HK-2 (cell line): ENCODE measurements around the gene SYCE1.
A peak's percentile ranks its signal among the peaks of the same experiment; 100 is the strongest.
"Not testable (repeated sequence)": the region's sequence is repeated elsewhere in the genome, so short reads cannot be mapped to it uniquely, and the experiment has no call there.

Experiments used
- DNase-seq: peaks from one replicate; pipeline ENCODE4 v3.0.0-alpha.2; 2018; ENCODE audit not compliant: unreplicated experiment

Gene SYCE1

DNA sequence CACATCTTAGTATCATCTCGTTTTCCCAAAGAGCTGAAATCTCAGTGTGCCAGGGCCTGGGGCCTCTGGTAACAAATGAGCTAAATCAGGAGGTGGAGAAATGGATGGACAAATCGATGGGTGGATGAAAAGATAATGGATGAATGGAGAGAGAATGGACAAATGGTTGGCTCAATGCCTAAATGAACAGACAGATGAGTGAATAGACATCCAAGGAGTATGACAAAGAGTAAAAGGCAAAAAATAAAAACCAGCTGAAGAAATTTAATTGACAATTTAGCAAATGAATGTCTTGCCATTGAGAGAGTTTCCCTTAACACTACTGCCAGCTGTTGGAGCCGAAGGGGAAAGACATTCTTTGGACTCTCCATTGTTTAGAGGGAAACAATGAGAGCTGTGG lies 8.0 kb downstream of the SYCE1 start:
- no peak for DNase-seq

GRCh38 chr10:133555521-133555920 lies 9.9 kb downstream of the SYCE1 start:
- no peak for DNase-seq

DNA sequence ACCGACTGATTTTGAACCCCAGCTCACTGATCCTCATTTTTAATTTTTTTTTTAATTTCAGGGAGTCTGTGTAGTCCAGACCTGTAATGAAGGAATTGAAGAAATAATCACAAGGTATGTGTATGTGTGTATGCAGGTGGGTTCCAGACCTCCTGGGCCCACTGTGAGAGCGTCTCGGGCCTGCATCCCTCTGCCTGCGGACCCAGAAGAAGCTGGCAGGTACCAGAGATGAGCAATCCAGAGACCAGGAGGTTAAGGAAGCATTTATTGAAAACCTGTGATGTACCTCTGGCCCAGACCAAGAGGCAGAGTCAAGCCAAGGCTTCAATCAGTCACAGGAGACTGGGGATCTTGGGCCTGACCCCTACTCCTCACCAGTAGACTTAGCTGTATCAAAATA lies 10.8 kb downstream of the SYCE1 start:
- no peak for DNase-seq

- no peak for DNase-seq
Measured at GRCh38 chr10:133544506-133544905, 20.9 kb downstream of the SYCE1 start.

DNA sequence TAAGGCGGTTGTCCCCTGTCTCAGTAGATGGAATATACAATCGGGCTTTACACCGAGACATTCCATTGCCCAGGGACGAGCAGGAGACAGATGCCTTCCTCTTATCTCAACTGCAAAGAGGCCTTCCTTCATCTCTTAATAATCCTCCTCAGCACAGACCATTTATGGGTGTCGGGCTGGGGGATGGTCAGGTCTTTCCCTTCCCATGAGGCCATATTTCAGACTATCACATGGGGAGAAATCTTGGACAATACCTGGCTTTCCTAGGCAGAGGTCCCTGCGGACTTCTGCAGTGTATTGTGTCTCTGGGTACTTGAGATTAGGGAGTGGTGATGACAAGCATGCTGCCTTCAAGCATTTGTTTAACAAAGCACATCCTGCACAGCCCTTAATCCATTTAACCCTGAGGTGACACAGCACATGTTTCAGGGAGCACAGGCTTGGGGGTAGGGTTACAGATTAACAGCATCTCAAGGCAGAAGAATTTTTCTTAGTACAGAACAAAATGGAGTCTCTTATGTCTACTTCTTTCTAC lies 23.9 kb downstream of the SYCE1 start:
- DNase-seq, result not testable (repeated sequence)

DNA sequence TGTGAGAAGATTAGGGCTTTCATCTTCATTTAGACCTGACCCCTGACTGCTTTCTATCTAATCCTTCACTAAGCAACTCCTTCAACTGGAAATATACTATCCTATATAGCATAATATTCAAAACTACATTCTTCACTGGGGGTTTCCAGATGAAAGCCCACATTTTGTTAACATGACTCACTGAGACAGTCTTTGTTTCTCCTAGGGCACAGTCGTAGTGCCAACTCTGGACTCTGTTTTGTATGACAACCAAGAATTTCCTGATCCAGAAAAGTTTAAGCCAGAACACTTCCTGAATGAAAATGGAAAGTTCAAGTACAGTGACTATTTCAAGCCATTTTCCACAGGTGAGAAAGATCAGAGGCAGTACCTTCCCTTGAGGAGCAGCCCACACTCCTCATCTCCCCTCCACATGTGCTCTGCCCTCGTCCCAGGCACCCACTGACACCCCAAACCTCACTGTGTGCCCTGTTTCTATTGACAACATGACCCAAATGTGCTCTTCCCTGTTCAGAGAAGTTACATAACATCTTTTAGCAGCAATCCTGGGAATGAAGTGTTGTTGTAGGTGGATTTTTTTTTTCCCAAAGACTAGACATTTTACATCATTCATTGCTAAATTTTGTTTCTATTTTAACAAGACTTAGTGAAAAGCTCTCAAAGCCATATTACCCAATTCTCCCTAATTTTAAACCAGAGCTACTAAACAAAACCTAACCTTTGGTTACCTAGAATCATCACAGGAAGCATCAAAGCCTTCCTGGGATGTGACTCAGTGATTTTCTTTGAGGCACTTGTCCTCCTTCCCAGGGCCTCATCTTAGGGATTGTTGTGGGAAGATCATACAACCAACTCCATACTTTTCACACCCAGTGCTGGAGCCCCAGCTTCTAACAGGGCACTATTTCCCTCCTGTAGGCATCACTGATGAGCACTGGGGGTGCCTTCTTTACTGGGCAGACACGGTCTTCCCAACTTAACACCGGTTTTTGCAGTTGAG lies 27.5 kb downstream of the SYCE1 start:
- no peak for DNase-seq

GRCh38 chr10:133536198-133536597 lies 29.2 kb downstream of the SYCE1 start:
- DNase-seq, result no peak

- no peak for DNase-seq
Measured at GRCh38 chr10:133534417-133534816, 31.0 kb downstream of the SYCE1 start.

DNA sequence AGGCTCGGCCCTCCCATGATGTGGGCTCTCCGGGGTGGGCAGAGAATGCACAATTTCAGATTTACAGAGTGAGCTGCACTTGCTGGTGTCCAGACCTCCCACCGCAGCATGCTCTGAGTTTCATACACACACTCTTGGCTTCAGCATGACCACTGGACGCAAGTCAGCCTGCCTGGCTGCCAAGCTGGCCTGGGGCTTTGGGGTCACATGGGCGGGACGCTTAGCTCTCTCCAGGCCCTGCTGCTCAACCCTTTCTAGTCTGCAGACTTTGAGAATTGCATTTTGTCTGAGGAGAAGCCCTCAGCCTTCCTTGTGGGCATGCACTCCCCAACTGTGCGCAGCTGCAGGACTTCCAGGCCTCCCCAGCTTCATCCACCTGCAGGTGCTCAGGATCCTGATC lies 32.5 kb downstream of the SYCE1 start:
- no peak for DNase-seq

DNA sequence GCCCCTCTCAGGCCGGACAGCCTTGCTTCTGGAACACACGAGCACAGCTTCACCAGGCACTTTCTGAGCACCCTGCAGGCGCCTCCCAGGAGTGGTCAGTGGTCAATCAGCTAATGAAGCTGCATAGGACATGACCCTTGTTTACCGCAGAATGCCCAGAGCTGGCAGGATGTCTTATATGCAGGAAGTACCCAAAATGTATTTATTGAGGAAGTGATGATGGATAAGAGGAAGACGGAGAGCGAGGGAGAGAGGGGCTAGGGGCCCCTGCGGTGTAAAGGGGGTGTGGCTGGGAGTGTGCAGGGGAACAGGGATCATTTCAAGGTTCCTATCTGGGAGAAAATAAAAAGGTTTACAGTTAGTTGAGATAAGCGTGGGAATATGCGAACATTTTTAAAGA lies 34.9 kb downstream of the SYCE1 start:
- no peak for DNase-seq

GRCh38 chr10:133529576-133529946 lies 35.8 kb downstream of the SYCE1 start:
- no peak for DNase-seq

GRCh38 chr10:133528845-133529575 lies 36.4 kb downstream of the SYCE1 start:
- no peak for DNase-seq

DNA sequence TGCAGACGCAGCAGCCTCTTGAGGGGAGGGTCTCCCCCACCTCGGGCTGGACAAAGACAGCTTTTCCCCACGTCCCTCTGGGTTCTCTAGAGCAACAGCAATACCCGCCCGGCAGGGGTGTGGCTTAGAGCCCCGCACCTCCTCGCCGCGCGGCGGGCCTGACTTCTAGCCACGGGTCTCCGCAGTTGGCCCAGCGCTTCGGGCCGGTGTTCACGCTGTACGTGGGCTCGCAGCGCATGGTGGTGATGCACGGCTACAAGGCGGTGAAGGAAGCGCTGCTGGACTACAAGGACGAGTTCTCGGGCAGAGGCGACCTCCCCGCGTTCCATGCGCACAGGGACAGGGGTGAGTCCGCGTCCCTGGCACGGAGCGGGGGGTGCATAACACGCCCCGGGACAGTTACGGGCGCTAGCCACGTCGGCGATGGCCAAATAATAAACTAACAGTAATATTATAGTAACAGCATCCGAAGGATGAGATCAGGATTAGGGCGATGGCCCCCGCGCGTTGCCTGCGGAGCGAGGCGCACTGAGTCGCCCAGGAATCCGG lies 37.0 kb downstream of the SYCE1 start:
- DNase-seq, result no peak

DNA sequence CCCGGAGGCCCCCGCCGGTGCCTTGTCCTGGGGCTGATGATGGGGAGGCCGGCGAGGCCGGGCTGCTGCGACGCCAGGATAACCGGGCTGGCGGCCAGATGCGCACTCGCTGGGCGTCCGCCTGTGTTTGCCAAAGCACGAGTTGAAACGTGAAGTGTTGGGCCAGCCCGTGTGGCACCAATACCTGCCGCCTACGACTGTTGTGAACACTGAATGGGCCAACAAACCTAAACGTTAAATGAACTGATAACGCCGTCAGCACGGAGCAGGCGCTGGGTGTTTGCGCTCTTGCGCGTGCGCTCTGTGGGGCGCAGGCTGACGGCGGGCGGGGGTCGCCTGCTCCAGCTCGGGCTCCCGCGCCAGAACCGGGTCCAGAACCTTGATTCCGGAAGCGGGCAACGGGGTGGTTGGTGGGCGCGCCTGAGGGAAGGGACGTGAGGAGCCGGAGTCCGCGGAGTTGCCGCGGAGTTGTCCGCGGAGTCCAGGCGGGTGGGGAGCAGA lies 37.6 kb downstream of the SYCE1 start:
- DNase-seq, result no peak

GRCh38 chr10:133526957-133527588 lies 38.3 kb downstream of the SYCE1 start, which contains the start of gene CYP2E1:
TSS of gene CYP2E1 (plus strand) at chr10:133527363. CDS start at chr10:133527396, 33 bp downstream.
- no peak for DNase-seq

DNA sequence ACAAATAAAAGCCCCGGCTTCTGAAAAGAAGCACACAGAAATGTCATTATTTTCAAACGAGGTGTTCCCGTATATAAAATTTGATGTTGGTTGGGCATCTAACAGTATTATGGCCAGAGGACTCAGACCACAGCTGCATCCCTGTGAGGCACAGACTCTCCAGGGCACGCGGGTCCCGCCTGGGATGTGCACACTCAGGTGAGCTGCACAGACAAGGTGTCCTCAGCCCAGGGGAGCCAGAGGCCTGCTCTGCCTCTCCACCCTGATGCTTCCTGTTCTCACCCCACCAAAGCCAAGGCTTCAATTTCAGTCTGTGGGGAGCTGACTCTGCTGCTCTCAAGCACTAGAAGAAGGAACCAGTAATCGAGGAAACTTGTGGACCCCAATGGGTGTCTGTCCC lies 39.9 kb downstream of the SYCE1 start:
- DNase-seq, result no peak

DNA sequence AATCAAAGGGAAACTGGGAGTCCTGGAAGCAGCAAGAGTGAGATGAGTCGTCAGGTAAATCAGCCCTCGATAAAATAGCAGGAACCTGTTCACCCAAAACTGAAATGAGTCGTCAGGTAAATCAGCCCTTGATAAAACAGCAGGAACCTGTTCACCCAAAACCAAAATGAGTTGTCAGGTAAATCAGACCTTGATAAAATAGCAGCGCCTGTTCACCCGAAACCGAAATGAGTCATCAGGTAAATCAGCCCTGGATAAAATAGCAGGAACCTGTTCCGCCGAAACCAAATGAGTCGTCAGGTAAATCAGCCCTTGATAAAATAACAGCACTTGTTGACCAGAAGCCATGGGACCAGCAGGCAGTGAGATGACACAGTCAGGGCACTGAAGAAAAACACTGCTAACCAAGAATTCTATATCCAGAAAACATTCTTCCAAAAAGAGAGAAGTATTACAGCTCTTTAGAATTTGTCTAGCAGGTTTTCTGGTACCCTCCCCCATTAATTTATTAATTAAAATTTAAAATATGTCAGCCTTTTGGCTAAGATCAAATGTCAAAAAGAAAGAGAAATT lies 41.7 kb downstream of the SYCE1 start:
- no peak for DNase-seq

DNA sequence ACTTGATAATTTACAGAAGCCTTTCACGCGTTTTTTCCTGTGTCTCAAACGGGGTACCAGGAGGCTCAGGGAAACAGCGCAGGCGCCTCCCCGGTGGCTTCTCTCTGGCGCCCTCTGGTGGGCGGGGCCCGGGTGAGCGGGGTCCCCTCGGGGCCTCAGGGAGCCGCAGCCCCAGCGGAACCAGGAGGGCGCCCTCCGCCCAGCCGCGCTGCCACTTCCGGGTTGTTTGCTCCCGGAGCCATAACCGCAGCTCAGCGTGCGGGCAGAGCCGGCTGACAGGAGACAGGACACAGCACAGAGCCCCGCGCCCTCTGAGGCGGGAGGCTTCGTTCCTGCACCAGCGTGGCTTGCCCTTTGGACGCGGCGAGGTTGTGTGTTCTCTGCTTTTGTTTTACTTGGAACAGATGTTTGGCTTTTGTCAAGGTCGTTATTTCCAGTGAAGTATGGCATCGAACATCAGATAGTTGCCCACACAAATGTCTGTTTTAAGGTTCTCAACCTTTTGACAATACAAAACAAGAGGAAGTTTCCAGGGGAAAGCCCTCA lies 45.1 kb downstream of the SYCE1 start:
- peak; percentile 93 for DNase-seq

- DNase-seq, result not testable (repeated sequence)
Measured at GRCh38 chr10:133518517-133518916, 46.9 kb downstream of the SYCE1 start.

DNA sequence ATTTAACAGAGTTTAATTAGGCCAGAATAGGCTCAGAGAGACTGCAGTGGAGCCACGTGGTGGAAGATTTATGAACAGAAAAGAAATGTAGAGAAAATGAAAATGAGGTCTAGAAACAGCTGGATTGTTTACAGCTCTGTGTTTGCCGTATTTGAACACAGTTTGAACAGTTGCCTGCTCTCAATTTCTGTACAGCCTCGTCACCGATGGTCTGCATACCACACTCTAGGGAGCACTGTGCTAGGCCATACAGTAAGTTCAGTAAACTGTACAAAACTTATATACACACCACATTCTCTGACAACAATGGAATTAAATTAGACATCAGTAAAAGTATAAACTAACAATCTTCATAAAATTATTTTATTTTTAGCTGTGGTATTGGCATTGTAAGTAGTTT lies 49.3 kb downstream of the SYCE1 start:
- DNase-seq, result no peak

GRCh38 chr10:133515471-133515870 lies 49.9 kb downstream of the SYCE1 start:
- DNase-seq, result no peak
